K562 (cell line): ENCODE results near the gene RETN. TPM values are rescaled to one million over a fixed set of nuclear protein-coding genes. Genes with fewer than 3 reads are reported as not detected.

Source experiments
- ARID3A ChIP-seq: IDR thresholded peaks from 2 replicates; pipeline ENCODE4 v1.6.1; 2012; ENCODE audit warnings: low read depth, low read length, improper control_type of control experiment, borderline replicate concordance
- BCOR ChIP-seq: fragments of 450-650 bp; IDR thresholded peaks from 2 replicates; pipeline ENCODE4 v1.6.1; 2016
- BDP1 ChIP-seq: IDR thresholded peaks from 3 replicates; pipeline ENCODE4 v1.6.1; 2011; ENCODE audit not compliant: insufficient read length, insufficient read depth
- E2F3 ChIP-seq: fragments of 250-450 bp; sonication (Bioruptor Pico); IDR thresholded peaks from 2 replicates; pipeline ENCODE4 v1.4.0; 2020; ENCODE audit warnings: mild to moderate bottlenecking
- ELF2 ChIP-seq: fragments of 250-450 bp; sonication (Bioruptor Pico); IDR thresholded peaks from 2 replicates; pipeline ENCODE4 v1.5.0; 2021; ENCODE audit warnings: mild to moderate bottlenecking
- EP400 ChIP-seq: fragments of 450-650 bp; IDR thresholded peaks from 2 replicates; pipeline ENCODE4 v1.6.1; 2017; ENCODE audit warnings: antibody characterized with exemption, mild to moderate bottlenecking, moderate library complexity
- EZH2 ChIP-seq: IDR thresholded peaks from 2 replicates; pipeline ENCODE4 v1.6.1; 2012; ENCODE audit warnings: low read depth, mild to moderate bottlenecking, inconsistent platforms, low read length, borderline replicate concordance
- FOXJ3 ChIP-seq: sonication (generic); formaldehyde crosslinking; IDR thresholded peaks from 2 replicates; pipeline ENCODE4 v1.4.0; 2020; ENCODE audit warnings: mild to moderate bottlenecking, missing genetic modification reagents
- GABPA ChIP-seq: fragments of 200-800 bp; sonication (Bioruptor generic); conservative IDR thresholded peaks from 2 replicates; pipeline ENCODE4 v1.6.1; 2016; ENCODE audit warnings: low read depth, missing genetic modification characterization, missing compliant biosample characterization
- OTX1 ChIP-seq: fragments of 450-650 bp; formaldehyde crosslinking; IDR thresholded peaks from 2 replicates; pipeline ENCODE4 v1.4.0; 2022; ENCODE audit warnings: mild to moderate bottlenecking
- POLR2AphosphoS2 ChIP-seq: IDR thresholded peaks from 2 replicates; pipeline ENCODE4 v1.6.1; 2012; ENCODE audit warnings: low read length, improper control_type of control experiment
- SETDB1 ChIP-seq: IDR thresholded peaks from one replicate; pipeline ENCODE4 v1.6.1; 2012; ENCODE audit warnings: low read length, control low read depth, inconsistent platforms
- SRSF9 ChIP-seq: fragments of 200-400 bp; formaldehyde crosslinking; IDR thresholded peaks from 2 replicates; pipeline ENCODE4 v1.6.1; 2017; ENCODE audit warnings: low read depth, low read length, borderline replicate concordance
- TRIM28 ChIP-seq: fragments of 450-650 bp; IDR thresholded peaks from 2 replicates; pipeline ENCODE4 v1.6.1; 2017
- YBX1 ChIP-seq: fragments of 450-650 bp; IDR thresholded peaks from 2 replicates; pipeline ENCODE4 v1.7.1; 2016; ENCODE audit warnings: mild to moderate bottlenecking
- ZFP36 ChIP-seq: fragments of 150-350 bp; IDR thresholded peaks from 2 replicates; pipeline ENCODE4 v1.6.1; 2018; ENCODE audit warnings: low read length, low read depth; ENCODE audit not compliant: partially characterized antibody
- ZFP91 ChIP-seq: sonication (generic); formaldehyde crosslinking; IDR thresholded peaks from 2 replicates; pipeline ENCODE4 v1.8.0; 2022; ENCODE audit warnings: mild to moderate bottlenecking, missing genetic modification reagents
- ZNF143 ChIP-seq: sonication (generic); formaldehyde crosslinking; IDR thresholded peaks from 2 replicates; pipeline ENCODE4 v1.9.0; 2022; ENCODE audit warnings: mild to moderate bottlenecking, missing genetic modification reagents
- ZNF224 ChIP-seq: sonication (generic); formaldehyde crosslinking; IDR thresholded peaks from 2 replicates; pipeline ENCODE4 v1.8.0; 2022; ENCODE audit warnings: mild to moderate bottlenecking, missing genetic modification reagents
- ZNF512 ChIP-seq: IDR thresholded peaks from 2 replicates; pipeline ENCODE4 v1.6.1; 2016; ENCODE audit warnings: missing genetic modification characterization, missing compliant biosample characterization
- ZNF518B ChIP-seq: fragments of 250-450 bp; sonication (Bioruptor Pico); IDR thresholded peaks from 2 replicates; pipeline ENCODE4 v1.5.0; 2021; ENCODE audit warnings: mild to moderate bottlenecking, moderate library complexity
- ZNF785 ChIP-seq: fragments of 250-450 bp; sonication (Bioruptor Pico); IDR thresholded peaks from 2 replicates; pipeline ENCODE4 v1.4.0; 2020; ENCODE audit warnings: mild to moderate bottlenecking
- polyA plus RNA-seq, 8 experiments: library from polyadenylated mRNA; depleted of rRNA in 4 of 8; stranded (reverse) in 5 of 8; unstranded in 3 of 8; fragments of >200 nt; fragmentation: Nextera tagmentation in 2 of 8; fragmentation: Illumina TruSeq in 1 of 8; extraction: Ambion mirVana in 2 of 8; extraction: Trizol in 1 of 8; gene quantifications; 2 replicates each; pipeline versions ENCODE4 v1.2.1 to v1.2.3, GENCODE V29; 2011 to 2014; ENCODE audit warnings: inconsistent platforms in 1 of 8, missing spikeins in 1 of 8
- total RNA-seq, 7 experiments: library from RNA; depleted of rRNA in 6 of 7; stranded (reverse); fragments of >200 nt in 6 of 7; fragmentation: Illumina TruSeq in 2 of 7; extraction: Trizol in 2 of 7; gene quantifications; 2 replicates each; pipeline versions ENCODE4 v1.2.1 to v1.2.3, GENCODE V29; 2011 to 2021; ENCODE audit warnings: low replicate concordance in 1 of 7

The RETN gene
- total and polyA plus RNA-seq, 9 of the 15 experiments (the other 6 are each of a cell fraction or from before 2014, with no cell fraction given), result not detected

GRCh38 chr19:7629347-7630054 lies 39.3 kb upstream of the RETN start, which contains the start of the genes PET100 and XAB2 (continued):
- TF ChIP-seq SRSF9 (no peak), ZNF512 (tag) (no peak), ELF2 (CRISPR knock-in tag) (peak; percentile 99), ZNF785 (no peak), E2F3 (CRISPR knock-in tag) (no peak), SETDB1 (no peak), ZNF143 (CRISPR knock-in tag) (no peak), ARID3A (no peak), POLR2AphosphoS2 (no peak), BDP1 (no peak), ZFP36 (no peak), ZNF224 (CRISPR knock-in tag) (no peak), BCOR (no peak), YBX1 (no peak), FOXJ3 (CRISPR knock-in tag) (no peak), TRIM28 (no peak), EZH2 (no peak), ZNF518B (CRISPR knock-in tag) (no peak), GABPA (tag) (peak; percentile 96), OTX1 (CRISPR knock-in tag) (no peak), ZFP91 (CRISPR knock-in tag) (no peak), EP400 (peak; percentile 93)
